Measurements from ENCODE around the gene PTTG1. TPM values are rescaled to one million over a fixed set of nuclear protein-coding genes. Genes with fewer than 3 reads are reported as not detected.
A peak's percentile ranks its signal among the peaks of the same experiment; 100 is the strongest.

Gene PTTG1
- polyA plus RNA-seq, 1 of the 3 experiments (the other 2 are of a cell fraction): 279 TPM

DNA sequence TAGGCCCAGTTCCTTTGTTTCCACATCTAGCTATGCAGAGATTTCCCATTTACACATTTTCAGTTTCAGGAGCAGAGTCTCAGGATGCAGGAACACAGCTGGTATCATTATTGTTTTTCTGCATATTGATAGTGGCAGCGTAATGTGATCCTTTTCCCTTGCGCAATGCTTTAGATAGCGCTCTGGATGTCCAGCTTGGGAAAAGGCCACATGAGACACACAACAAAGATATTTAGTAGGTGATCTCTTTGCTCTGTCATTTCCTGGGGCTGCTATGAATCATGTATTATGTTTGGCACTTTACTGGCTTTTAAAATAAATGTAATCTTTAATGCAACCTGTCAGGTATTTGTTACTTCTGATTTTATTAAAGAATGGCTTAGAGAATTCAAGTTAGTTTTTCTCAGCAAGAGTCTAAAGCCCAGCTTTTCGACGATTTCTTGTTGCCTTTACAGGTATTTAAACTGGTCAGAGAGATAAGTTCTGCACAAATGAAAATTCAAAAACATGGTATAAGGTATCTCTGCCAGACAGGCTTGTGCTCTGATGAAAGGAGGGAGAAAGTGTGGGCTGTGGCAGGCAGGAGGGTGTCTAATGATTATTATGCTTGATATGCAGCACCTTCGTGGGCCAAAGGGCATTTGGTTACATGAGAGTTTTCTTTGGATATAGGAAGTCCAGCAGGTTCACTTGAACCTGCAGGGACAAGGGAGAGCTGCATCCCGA is 42.2 kb downstream of the PTTG1 start:
- Histone ChIP-seq H3K9me3 (no peaks in the 10 kb centered on the region), H3K79me2 (ENCODE audit: insufficient read depth) (no peaks in the 10 kb centered on the region), H3K27ac (ENCODE audit: low read depth in 2 of 2, low read length in 1 of 2) (peak overlapping the region in 1 of 2 experiments; percentile 77; a peak in 2 of 4 replicates), H4K20me1 (ENCODE audit: insufficient read depth) (no peaks in the 10 kb centered on the region), H3K9me2 (no peaks in the 10 kb centered on the region), H3K4me2 (peak overlapping the region; percentile 51), H3K36me3 (replicated peaks in 1 of 2; ENCODE audit: control insufficient read depth in 1 of 2, insufficient read depth in 2 of 2, low read length in 1 of 2) (no peaks in the 10 kb centered on the region), H3F3A (replicated peaks; ENCODE audit: insufficient read depth) (peaks cover 9% of the 10 kb centered on the region), H3K27me3 (ENCODE audit: insufficient read depth) (no peaks in the 10 kb centered on the region), H3K9ac (peak overlapping the region; percentile 1; the same call in 1 of the 2 replicates), H2AFZ (ENCODE audit: low read depth) (no peak overlapping the region), H3K4me3 (ENCODE audit: low read depth in 2 of 2, low read length in 1 of 2) (no peak overlapping the region), H3K4me1 (ENCODE audit: control insufficient read depth in 1 of 2, insufficient read depth in 2 of 2, low read depth in 1 of 2, low read length in 1 of 2) (peaks cover 0 to 18% of the 10 kb centered on the region in 2 experiments; a peak in 3 of 4 replicates)
- no peak for DNase-seq
- 24% methylated on average over 7 of the region's 7 CpGs for WGBS (ENCODE audit: low lambda C conversion rate)
- ChIA-PET POLR2A (no interaction called here), CTCF (interaction anchor here (1.3 to 4.3 kb wide), 2 partner anchors 25 to 44 kb away, joined by 3 to 29 read pairs; no protein-coding TSS in a partner anchor)
- TF ChIP-seq NRF1 (IDR thresholded peaks at IDR 0.05; ENCODE audit: low read depth, low read length): no peak
- no peak for TF ChIP-seq MXI1 (IDR thresholded peaks at IDR 0.05; ENCODE audit: low read depth, low read length)
- peak; percentile 98 for TF ChIP-seq JUND (IDR thresholded peaks at IDR 0.05)
- TF ChIP-seq EZH2phosphoT487 (IDR thresholded peaks at IDR 0.05; ENCODE audit: borderline replicate concordance, low read depth): no peak
- no peak for TF ChIP-seq RCOR1 (IDR thresholded peaks at IDR 0.05; ENCODE audit: low read length)
- TF ChIP-seq GABPA (IDR thresholded peaks at IDR 0.05; ENCODE audit: low read depth): peak; percentile 39
- peak; percentile 84 for TF ChIP-seq MEF2A (IDR thresholded peaks at IDR 0.05; ENCODE audit: borderline replicate concordance, low read depth)
- peak; percentile 62; the same call in 1 of the 2 replicates for TF ChIP-seq SIN3A (IDR thresholded peaks at IDR 0.05; ENCODE audit: borderline replicate concordance, low read depth, low read length)
- TF ChIP-seq USF1 (IDR thresholded peaks at IDR 0.05; ENCODE audit: borderline replicate concordance, low read depth): no peak
- TF ChIP-seq PBX3 (IDR thresholded peaks at IDR 0.05): peak; percentile 96
- TF ChIP-seq CHD2 (IDR thresholded peaks at IDR 0.05; ENCODE audit: low read length, partially characterized antibody): no peak
- TF ChIP-seq, protein P1, sequence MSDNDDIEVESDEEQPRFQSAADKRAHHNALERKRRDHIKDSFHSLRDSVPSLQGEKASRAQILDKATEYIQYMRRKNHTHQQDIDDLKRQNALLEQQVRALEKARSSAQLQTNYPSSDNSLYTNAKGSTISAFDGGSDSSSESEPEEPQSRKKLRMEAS (IDR thresholded peaks at IDR 0.05; ENCODE audit: low read depth): peak; percentile 76
- TF ChIP-seq FOXJ3 (CRISPR knock-in tag; IDR thresholded peaks at IDR 0.05): no peak
- peak; percentile 81 for TF ChIP-seq POLR2AphosphoS5 (IDR thresholded peaks at IDR 0.05; ENCODE audit: low read depth, low read length)
- peak; percentile 92 for TF ChIP-seq TEAD4 (IDR thresholded peaks at IDR 0.05; ENCODE audit: borderline replicate concordance, insufficient read depth)
- TF ChIP-seq NFIC (IDR thresholded peaks at IDR 0.05; ENCODE audit: borderline replicate concordance): peak; percentile 98
- peak; percentile 99 for TF ChIP-seq TCF12 (IDR thresholded peaks at IDR 0.05)
- TF ChIP-seq EP300 (IDR thresholded peaks at IDR 0.05; ENCODE audit: borderline replicate concordance in 1 of 2, low read depth in 1 of 2, low read length in 1 of 2): peak; percentile 44 to 97; a peak in 3 of 4 replicates
- TF ChIP-seq RXRA (IDR thresholded peaks at IDR 0.05; ENCODE audit: borderline replicate concordance, low read depth): peak; percentile 88
- TF ChIP-seq SMC3 (IDR thresholded peaks at IDR 0.05; ENCODE audit: low read depth, low read length): no peak
- no peak for TF ChIP-seq GATA2 (CRISPR knock-in tag; IDR thresholded peaks at IDR 0.05)
- TF ChIP-seq, protein P2, sequence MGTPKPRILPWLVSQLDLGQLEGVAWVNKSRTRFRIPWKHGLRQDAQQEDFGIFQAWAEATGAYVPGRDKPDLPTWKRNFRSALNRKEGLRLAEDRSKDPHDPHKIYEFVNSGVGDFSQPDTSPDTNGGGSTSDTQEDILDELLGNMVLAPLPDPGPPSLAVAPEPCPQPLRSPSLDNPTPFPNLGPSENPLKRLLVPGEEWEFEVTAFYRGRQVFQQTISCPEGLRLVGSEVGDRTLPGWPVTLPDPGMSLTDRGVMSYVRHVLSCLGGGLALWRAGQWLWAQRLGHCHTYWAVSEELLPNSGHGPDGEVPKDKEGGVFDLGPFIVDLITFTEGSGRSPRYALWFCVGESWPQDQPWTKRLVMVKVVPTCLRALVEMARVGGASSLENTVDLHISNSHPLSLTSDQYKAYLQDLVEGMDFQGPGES (IDR thresholded peaks at IDR 0.05; ENCODE audit: low read depth, low read length): no peak
- TF ChIP-seq RFX5 (IDR thresholded peaks at IDR 0.05; ENCODE audit: low read length): no peak
- no peak for TF ChIP-seq TAF1 (IDR thresholded peaks at IDR 0.05; ENCODE audit: borderline replicate concordance, low read depth, low read length)
- TF ChIP-seq, protein P3, sequence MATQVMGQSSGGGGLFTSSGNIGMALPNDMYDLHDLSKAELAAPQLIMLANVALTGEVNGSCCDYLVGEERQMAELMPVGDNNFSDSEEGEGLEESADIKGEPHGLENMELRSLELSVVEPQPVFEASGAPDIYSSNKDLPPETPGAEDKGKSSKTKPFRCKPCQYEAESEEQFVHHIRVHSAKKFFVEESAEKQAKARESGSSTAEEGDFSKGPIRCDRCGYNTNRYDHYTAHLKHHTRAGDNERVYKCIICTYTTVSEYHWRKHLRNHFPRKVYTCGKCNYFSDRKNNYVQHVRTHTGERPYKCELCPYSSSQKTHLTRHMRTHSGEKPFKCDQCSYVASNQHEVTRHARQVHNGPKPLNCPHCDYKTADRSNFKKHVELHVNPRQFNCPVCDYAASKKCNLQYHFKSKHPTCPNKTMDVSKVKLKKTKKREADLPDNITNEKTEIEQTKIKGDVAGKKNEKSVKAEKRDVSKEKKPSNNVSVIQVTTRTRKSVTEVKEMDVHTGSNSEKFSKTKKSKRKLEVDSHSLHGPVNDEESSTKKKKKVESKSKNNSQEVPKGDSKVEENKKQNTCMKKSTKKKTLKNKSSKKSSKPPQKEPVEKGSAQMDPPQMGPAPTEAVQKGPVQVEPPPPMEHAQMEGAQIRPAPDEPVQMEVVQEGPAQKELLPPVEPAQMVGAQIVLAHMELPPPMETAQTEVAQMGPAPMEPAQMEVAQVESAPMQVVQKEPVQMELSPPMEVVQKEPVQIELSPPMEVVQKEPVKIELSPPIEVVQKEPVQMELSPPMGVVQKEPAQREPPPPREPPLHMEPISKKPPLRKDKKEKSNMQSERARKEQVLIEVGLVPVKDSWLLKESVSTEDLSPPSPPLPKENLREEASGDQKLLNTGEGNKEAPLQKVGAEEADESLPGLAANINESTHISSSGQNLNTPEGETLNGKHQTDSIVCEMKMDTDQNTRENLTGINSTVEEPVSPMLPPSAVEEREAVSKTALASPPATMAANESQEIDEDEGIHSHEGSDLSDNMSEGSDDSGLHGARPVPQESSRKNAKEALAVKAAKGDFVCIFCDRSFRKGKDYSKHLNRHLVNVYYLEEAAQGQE (IDR thresholded peaks at IDR 0.05; ENCODE audit: low read depth, low read length): no peak
- 0 out of 2 replicates have a peak, but pooled peaks have one; percentile 12 for TF ChIP-seq ELF1 (IDR thresholded peaks at IDR 0.05)

All from SK-N-SH (cell line).